B cell (primary cell): ENCODE measurements around the gene LRRC45. TPM values are rescaled to one million over a fixed set of nuclear protein-coding genes. Genes with fewer than 3 reads are reported as not detected.

Experiments
- ATAC-seq: fragments of 200-7000 bp; cut with Tn5 transposase; one replicate; pipeline ENCODE4 v1.10.0; 2021; ENCODE audit warnings: low read depth, mild to moderate bottlenecking, moderate number of reproducible peaks, moderate library complexity
- CTCF ChIA-PET: fragments of 350-600 bp; sonication (Branson Sonifier 250); formaldehyde crosslinking; loops from one replicate; lab custom pipeline; 2021; ENCODE audit warnings: antibody characterized with exemption, inconsistent platforms; lab: Charles Lee
- POLR2A ChIA-PET: fragments of 350-600 bp; sonication (Branson Sonifier 250); formaldehyde crosslinking; loops from one replicate; lab custom pipeline; 2021; ENCODE audit warnings: antibody characterized with exemption; lab: Charles Lee
- DNase-seq: peaks from one replicate; pipeline ENCODE4 v3.0.0; 2013
- H2AFZ ChIP-seq: 2 replicates; pipeline ENCODE4 v1.6.1; 2012; ENCODE audit warnings: mild to moderate bottlenecking, low read depth, low read length; ENCODE audit not compliant: insufficient read depth, poor library complexity, severe bottlenecking
- H3K27ac ChIP-seq, 2 donors: 1 replicate in 1 of 2; 2 replicates in 1 of 2; pipeline ENCODE4 v1.5.1; 2012 to 2013; ENCODE audit warnings: low read length in 2 of 2, mild to moderate bottlenecking in 2 of 2, moderate library complexity in 1 of 2
- H3K27me3 ChIP-seq, 4 experiments: fragments of 200-600 bp in 1 of 4; sonication (generic) in 1 of 4; replicated peaks in 1 of 4; 1 replicate in 2 of 4; 2 replicates in 2 of 4; pipeline versions ENCODE4 v1.6.1 to v1.7.0; 2013 to 2016; ENCODE audit warnings: low read length in 3 of 4, mild to moderate bottlenecking in 2 of 4, mixed read lengths in 1 of 4, moderate library complexity in 1 of 4; ENCODE audit not compliant: insufficient read depth in 4 of 4, control insufficient read depth in 3 of 4; ENCODE audit errors: control extremely low read depth in 1 of 4
- H3K36me3 ChIP-seq, 2 experiments: replicated peaks in 1 of 2; 1 replicate in 1 of 2; 2 replicates in 1 of 2; pipeline versions ENCODE4 v1.6.1 to v1.7.1; 2013; ENCODE audit warnings: low read length in 1 of 2; ENCODE audit not compliant: insufficient read depth in 2 of 2, control insufficient read depth in 1 of 2; ENCODE audit errors: control extremely low read depth in 1 of 2, extremely low read depth in 1 of 2
- H3K4me1 ChIP-seq, 2 donors: fragments of 200-600 bp in 1 of 2; sonication (generic) in 1 of 2; 1 replicate in 1 of 2; 2 replicates in 1 of 2; pipeline versions ENCODE4 v1.5.1 to v1.6.1; 2013 to 2017; ENCODE audit warnings: low read length in 2 of 2; ENCODE audit not compliant: control insufficient read depth in 2 of 2, insufficient read depth in 2 of 2
- H3K4me2 ChIP-seq: replicated peaks from 2 replicates; pipeline ENCODE3; 2012; ENCODE audit warnings: mild to moderate bottlenecking, low read depth, low read length; ENCODE audit not compliant: poor library complexity, severe bottlenecking
- H3K4me3 ChIP-seq, 5 experiments: fragments of 200-600 bp in 1 of 5; sonication (generic) in 1 of 5; 1 replicate in 3 of 5; 2 replicates in 2 of 5; pipeline versions ENCODE4 v1.5.1 to v1.7.0; 2011 to 2016; ENCODE audit warnings: low read length in 4 of 5, mild to moderate bottlenecking in 4 of 5, low read depth in 2 of 5, control low read depth in 1 of 5, moderate library complexity in 1 of 5; ENCODE audit not compliant: insufficient read depth in 1 of 5; ENCODE audit errors: control extremely low read depth in 1 of 5, extremely low read depth in 1 of 5
- H3K79me2 ChIP-seq: fragments of 200-600 bp; sonication (generic); one replicate; pipeline ENCODE4 v1.6.0; 2016; ENCODE audit warnings: low read length; ENCODE audit not compliant: control insufficient read depth, insufficient read depth
- H3K9ac ChIP-seq: fragments of 200-600 bp; sonication (generic); 2 replicates; pipeline ENCODE4 v1.6.1; 2017; ENCODE audit warnings: mild to moderate bottlenecking, low read length, moderate library complexity
- H3K9me3 ChIP-seq, 3 donors: one replicate each; pipeline versions ENCODE4 v1.6.1 to v1.7.1; 2013; ENCODE audit warnings: low read length in 2 of 3; ENCODE audit not compliant: control insufficient read depth in 2 of 3, insufficient read depth in 1 of 3; ENCODE audit errors: control extremely low read depth in 1 of 3
- H4K20me1 ChIP-seq: 2 replicates; pipeline ENCODE4 v1.6.0; 2012; ENCODE audit warnings: mild to moderate bottlenecking, low read length; ENCODE audit not compliant: insufficient read depth, control insufficient read depth, poor library complexity, severe bottlenecking
- H3K27ac Mint-ChIP-seq: one replicate; pipeline ENCODE4 v1.8.0; 2021; ENCODE audit warnings: mixed read lengths
- H3K27me3 Mint-ChIP-seq: one replicate; pipeline ENCODE4 v1.8.0; 2021; ENCODE audit warnings: mixed read lengths
- H3K4me1 Mint-ChIP-seq: one replicate; pipeline ENCODE4 v1.8.0; 2021; ENCODE audit warnings: mixed read lengths
- H3K4me3 Mint-ChIP-seq: one replicate; pipeline ENCODE4 v1.8.0; 2021; ENCODE audit warnings: mixed read lengths
- H3K9me3 Mint-ChIP-seq: one replicate; pipeline ENCODE4 v1.8.0; 2022; ENCODE audit warnings: mixed read lengths; ENCODE audit not compliant: insufficient read depth
- EZH2 ChIP-seq: IDR thresholded peaks from 2 replicates; pipeline ENCODE4 v1.6.1; 2012; ENCODE audit warnings: borderline replicate concordance, low read depth, mild to moderate bottlenecking, moderate library complexity, low read length; ENCODE audit not compliant: insufficient read depth, poor library complexity, severe bottlenecking
- WGBS: methylation state at CpG from one replicate; pipeline ENCODE4 v1.1.5; 2013; ENCODE audit warnings: missing lambda C conversion rate; ENCODE audit not compliant: insufficient coverage; 5-methylcytosine and 5-hydroxymethylcytosine counted together
- intact Hi-C: fragments of 100-400 bp; cut with micrococcal nuclease; formaldehyde crosslinking; loops from one replicate; pipeline ENCODE4 v1.10.0; 2022
- polyA plus RNA-seq: library from polyadenylated mRNA; depleted of rRNA; stranded (reverse); fragments of >200 nt; gene quantifications from 2 replicates; pipeline ENCODE4 v1.2.3, GENCODE V29; 2012
- total RNA-seq, 2 donors: library from RNA; stranded (reverse); fragments of 120-200 nt in 1 of 2; gene quantifications; 1 replicate in 1 of 2; 2 replicates in 1 of 2; pipeline versions ENCODE4 v1.2.3 to v1.2.4, GENCODE V29; 2013 to 2022
- TF ChIP-seq, protein P1 (sequence below): fragments of 200-600 bp; IDR thresholded peaks from one replicate; pipeline ENCODE4 v1.8.0; 2022; ENCODE audit warnings: antibody characterized with exemption, mild to moderate bottlenecking

The LRRC45 gene
- total and polyA plus RNA-seq, 2 donors (not counting 1 experiment from before 2014, with no cell fraction given): 19.4 to 19.6 TPM

DNA sequence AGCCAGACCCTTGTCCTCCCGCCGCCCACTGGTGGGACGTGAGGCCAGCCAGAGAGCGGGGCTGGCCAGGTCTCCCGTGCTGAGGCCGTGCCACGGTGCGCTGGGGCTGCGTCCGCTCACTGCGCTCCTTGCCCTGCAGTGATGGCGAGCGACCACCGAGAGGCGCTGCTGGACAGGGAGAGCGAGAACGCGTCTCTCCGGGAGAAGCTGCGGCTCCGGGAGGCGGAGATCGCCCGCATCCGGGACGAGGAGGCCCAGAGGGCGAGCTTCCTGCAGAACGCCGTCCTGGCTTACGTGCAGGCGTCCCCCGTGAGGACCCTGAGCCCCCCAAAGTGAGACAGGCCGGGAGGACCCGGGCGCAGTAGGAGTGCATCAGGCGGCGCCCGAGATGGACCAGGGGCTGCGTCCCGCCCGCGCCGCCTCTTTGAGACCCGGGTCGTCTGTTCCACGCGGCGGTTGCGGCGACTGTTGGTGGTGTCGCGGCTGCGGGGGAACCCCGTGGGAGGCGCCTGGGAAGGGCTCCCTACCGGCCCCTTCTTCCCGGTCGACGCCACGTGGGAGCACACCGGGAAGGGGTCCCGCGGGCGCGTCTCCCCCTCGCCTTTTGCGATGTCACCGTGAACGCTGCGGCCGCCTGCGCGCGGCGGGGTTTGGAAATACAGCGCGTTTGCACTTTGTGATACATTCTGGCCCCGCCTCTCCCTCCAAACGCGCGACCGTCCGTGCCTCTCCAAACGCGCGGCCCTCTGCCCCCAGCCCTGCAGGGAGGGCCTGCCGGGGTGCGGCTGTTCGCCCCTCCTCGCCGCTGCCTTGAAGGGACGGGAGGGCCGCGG is 7.6 kb downstream of the LRRC45 start:
- Histone ChIP-seq H3K27ac (no peak overlapping the region), H3K79me2 (peaks cover 2% of the 10 kb centered on the region), H3K9ac (peak overlapping the region; percentile 59), H2AFZ (peak overlapping the region; percentile 72), H3K4me3 (peak overlapping the region in 4 of 5 experiments; percentile 45 to 59 (median 54)), H3K36me3 (no peaks in the 10 kb centered on the region), H3K4me2 (peak overlapping the region; percentile 97), H4K20me1 (peaks cover 41% of the 10 kb centered on the region), H3K27me3 (peaks cover 0 to 39% (median 3%) of the 10 kb centered on the region in 4 experiments), H3K4me1 (peaks cover 17 to 21% of the 10 kb centered on the region in 2 donors), H3K9me3 (peaks cover 0 to 10% (median 0%) of the 10 kb centered on the region in 3 donors)
- TF ChIP-seq, protein P1, sequence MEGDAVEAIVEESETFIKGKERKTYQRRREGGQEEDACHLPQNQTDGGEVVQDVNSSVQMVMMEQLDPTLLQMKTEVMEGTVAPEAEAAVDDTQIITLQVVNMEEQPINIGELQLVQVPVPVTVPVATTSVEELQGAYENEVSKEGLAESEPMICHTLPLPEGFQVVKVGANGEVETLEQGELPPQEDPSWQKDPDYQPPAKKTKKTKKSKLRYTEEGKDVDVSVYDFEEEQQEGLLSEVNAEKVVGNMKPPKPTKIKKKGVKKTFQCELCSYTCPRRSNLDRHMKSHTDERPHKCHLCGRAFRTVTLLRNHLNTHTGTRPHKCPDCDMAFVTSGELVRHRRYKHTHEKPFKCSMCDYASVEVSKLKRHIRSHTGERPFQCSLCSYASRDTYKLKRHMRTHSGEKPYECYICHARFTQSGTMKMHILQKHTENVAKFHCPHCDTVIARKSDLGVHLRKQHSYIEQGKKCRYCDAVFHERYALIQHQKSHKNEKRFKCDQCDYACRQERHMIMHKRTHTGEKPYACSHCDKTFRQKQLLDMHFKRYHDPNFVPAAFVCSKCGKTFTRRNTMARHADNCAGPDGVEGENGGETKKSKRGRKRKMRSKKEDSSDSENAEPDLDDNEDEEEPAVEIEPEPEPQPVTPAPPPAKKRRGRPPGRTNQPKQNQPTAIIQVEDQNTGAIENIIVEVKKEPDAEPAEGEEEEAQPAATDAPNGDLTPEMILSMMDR: peak; percentile 94
- TF ChIP-seq EZH2: no peak
- no peaks in the 10 kb centered on the region for H3K9me3 Mint-ChIP-seq
- WGBS: 1% methylated on average over 94 of the region's 94 CpGs
- ChIA-PET CTCF (interaction anchor here (0.6 to 3.0 kb wide), 16 partner anchors 10 to 686 kb away, joined by 3 to 41 read pairs (median 3); partner anchors contain the start of gene FN3KRP), POLR2A (interaction anchor here (0.5 to 0.9 kb wide), 2 partner anchors 8 to 305 kb away, joined by 3 to 6 read pairs; partner anchors contain the start of genes CENPX and LRRC45)
- H3K27ac Mint-ChIP-seq: peak overlapping the region; percentile 41
- DNase-seq (peak; percentile 86), ATAC-seq (peak; percentile 89)
- peak overlapping the region; percentile 89 for H3K4me3 Mint-ChIP-seq
- intact Hi-C loops: loop anchor here (1.0 to 10.0 kb wide), 2 partner anchors 77 to 524 kb away; no protein-coding TSS in a partner anchor
- no peaks in the 10 kb centered on the region for H3K27me3 Mint-ChIP-seq
- peaks cover 17% of the 10 kb centered on the region for H3K4me1 Mint-ChIP-seq
